Measurements from ENCODE around the gene ZZZ3. TPM values are rescaled to one million over a fixed set of nuclear protein-coding genes. Genes with fewer than 3 reads are reported as not detected.

Gene ZZZ3
- total RNA-seq, 1 experiment from 2014 or later, result 51.1 TPM

DNA sequence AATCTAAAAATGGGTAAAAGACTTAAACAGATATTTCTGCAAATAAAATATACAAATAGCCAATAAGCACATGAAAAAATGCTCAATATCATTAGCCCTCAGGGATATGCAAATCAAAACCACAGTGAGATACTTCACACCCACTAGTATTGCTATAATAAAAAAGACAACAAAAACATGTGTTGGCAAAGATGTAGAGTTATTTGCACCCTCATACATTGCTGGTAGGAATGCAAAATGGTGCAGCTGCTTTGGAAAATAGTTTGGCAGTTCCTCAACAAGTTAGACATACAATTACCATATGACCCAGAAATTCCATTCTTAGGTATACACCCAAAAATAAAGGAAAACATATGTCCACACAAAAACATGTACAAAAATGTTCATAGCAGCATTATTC lies 30.2 kb downstream of the ZZZ3 start:
- no peak overlapping the region for H3K27ac Mint-ChIP-seq
- Histone ChIP-seq H2AFZ (ENCODE audit: low read length) (no peak overlapping the region), H2BK12ac (ENCODE audit: insufficient read length, low read depth, low read length) (no peak overlapping the region), H3K18ac (ENCODE audit: insufficient read length, low read depth, low read length) (no peak overlapping the region), H2BK15ac (ENCODE audit: low read depth, low read length) (no peak overlapping the region), H2BK5ac (ENCODE audit: insufficient read length, low read length) (no peak overlapping the region), H4K20me1 (ENCODE audit: control insufficient read depth, insufficient read depth, insufficient read length) (no peaks in the 10 kb centered on the region), H3K4me1 (ENCODE audit: insufficient read depth, low read length) (no peaks in the 10 kb centered on the region), H3K9ac (ENCODE audit: extremely low read depth, insufficient read length, low read length) (no peak overlapping the region), H3K14ac (ENCODE audit: insufficient read depth, low read length) (no peak overlapping the region), H3K4me2 (ENCODE audit: insufficient read depth, insufficient read length, low read length) (no peak overlapping the region), H3K79me2 (ENCODE audit: insufficient read depth, low read length) (peaks cover 15% of the 10 kb centered on the region; the same call in 1 of the 2 replicates), H3K79me1 (ENCODE audit: insufficient read depth, low read depth, low read length, poor library complexity, severe bottlenecking) (peaks cover 10% of the 10 kb centered on the region), H3K23me2 (ENCODE audit: insufficient read length, low read depth, low read length, poor library complexity, severe bottlenecking) (no peaks in the 10 kb centered on the region), H3T11ph (ENCODE audit: low read length) (no peak overlapping the region), H3K27ac (ENCODE audit: insufficient read length, low read depth, low read length) (no peak overlapping the region), H2BK120ac (ENCODE audit: low read depth, low read length, poor library complexity, severe bottlenecking) (no peak overlapping the region), H3K9me3 (ENCODE audit: control insufficient read depth, low read depth, low read length) (peaks cover 4% of the 10 kb centered on the region), H2BK20ac (ENCODE audit: low read depth, low read length, poor library complexity, severe bottlenecking) (no peak overlapping the region), H3K56ac (ENCODE audit: insufficient read length, low read depth, low read length) (no peak overlapping the region), H3K27me3 (ENCODE audit: insufficient read depth, low read length) (no peaks in the 10 kb centered on the region), H3K4ac (ENCODE audit: low read depth, low read length) (no peak overlapping the region), H4K5ac (ENCODE audit: insufficient read length, low read depth, low read length) (no peak overlapping the region), H4K8ac (replicated peaks; ENCODE audit: insufficient read length, low read depth, low read length) (no peak overlapping the region), H4K91ac (ENCODE audit: insufficient read length, low read depth, low read length) (no peak overlapping the region), H2AK5ac (ENCODE audit: insufficient read length, low read length) (no peak overlapping the region), H3K23ac (ENCODE audit: insufficient read length, low read depth, low read length) (no peak overlapping the region)
- no peak for TF ChIP-seq CTCF (conservative IDR thresholded peaks at IDR 0.05)
- H3K36me3 Mint-ChIP-seq (ENCODE audit: insufficient read depth in 1 of 3, low read depth in 3 of 3), result peaks cover 39 to 45% (median 41%) of the 10 kb centered on the region in 3 experiments
- no peaks in the 10 kb centered on the region for H3K27me3 Mint-ChIP-seq (ENCODE audit: low read depth)
- no peaks in the 10 kb centered on the region for H3K4me1 Mint-ChIP-seq
- peaks cover 33 to 41% of the 10 kb centered on the region in 2 experiments for H3K9me3 Mint-ChIP-seq
- DNase-seq, result no peak
- no peak overlapping the region for H3K4me3 Mint-ChIP-seq

Data from H9 (cell line).